Endometrial microvascular endothelial cells (primary cell): ENCODE results near the gene C11orf68. TPM values are rescaled to one million over a fixed set of nuclear protein-coding genes. Genes with fewer than 3 reads are reported as not detected.

Source experiments
- in situ Hi-C: cut with HindIII; loops from 2 replicates; pipeline ENCODE4 v1.10.0; 2017; ENCODE audit warnings: low sequenced_read_pairs, low pct_unique_long_range_greater_than_20kb; ENCODE audit errors: inconsistent ontology term
- total RNA-seq: library from RNA; depleted of rRNA; stranded (reverse); fragments of >200 nt; gene quantifications from one replicate; pipeline ENCODE4 v1.2.3, GENCODE V29; 2015; ENCODE audit errors: inconsistent ontology term

The C11orf68 gene
- total RNA-seq, 1 donor from 2014 or later = 9.8 TPM

DNA sequence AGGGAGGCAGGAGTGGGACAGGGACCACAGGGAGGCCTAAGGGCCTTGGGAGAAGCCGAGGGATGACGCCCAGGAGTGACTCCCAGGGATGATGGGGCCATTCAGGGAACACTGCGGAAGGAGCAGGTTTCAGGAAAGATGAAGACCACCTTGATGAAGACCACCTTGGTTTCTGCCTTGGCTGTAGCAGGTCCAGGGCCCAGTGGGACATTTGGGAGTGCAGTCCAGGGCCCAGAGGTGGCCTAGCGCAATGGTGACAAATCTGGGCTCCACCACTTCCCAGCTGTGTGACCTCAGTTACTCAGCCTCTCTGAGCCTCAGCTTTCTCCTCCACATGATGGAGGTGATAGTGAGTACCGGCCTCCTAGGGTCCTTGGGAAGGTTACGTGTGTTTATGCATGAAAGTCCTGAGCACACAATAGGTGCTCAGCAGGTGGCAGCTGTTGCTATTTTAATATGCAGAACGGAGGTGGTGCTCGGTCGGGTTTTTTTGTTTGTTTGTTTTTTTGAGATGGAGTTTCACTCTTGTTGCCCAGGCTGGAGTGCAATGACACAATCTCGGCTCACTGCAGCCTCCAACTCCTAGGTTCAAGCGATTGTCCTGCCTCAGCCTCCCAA lies 27.2 kb upstream of the C11orf68 start:
- in situ Hi-C loops = no loop called here

DNA sequence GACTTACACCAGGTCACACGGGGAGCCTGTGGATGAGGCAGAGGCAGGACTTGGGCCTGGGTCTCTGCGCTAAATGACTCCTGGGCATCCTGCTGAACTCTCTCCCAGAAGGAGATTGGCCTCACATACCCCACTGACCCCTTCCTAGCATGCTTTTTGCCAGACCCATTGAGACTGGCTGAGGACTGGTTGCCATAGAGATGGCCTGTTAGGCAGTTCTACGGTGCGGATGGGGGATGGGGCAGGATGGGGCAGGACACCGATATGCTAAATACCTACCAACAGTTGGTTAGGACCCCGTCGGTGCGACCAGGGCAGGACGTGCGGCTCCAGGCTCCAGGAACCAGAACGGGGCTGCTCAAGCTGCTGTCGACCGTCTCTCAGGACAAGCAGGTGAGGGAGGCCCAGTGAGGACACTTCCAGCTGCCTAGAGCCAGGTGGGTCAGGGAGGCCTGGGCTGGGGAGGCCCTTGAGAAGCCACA lies 26.6 kb upstream of the C11orf68 start, which contains the start of gene TSGA10IP:
TSGA10IP (plus strand) TSS at position 51 of the 482 bp plus-strand sequence; CDS start at position 247, 196 bp downstream.
- in situ Hi-C loops = no loop called here

DNA sequence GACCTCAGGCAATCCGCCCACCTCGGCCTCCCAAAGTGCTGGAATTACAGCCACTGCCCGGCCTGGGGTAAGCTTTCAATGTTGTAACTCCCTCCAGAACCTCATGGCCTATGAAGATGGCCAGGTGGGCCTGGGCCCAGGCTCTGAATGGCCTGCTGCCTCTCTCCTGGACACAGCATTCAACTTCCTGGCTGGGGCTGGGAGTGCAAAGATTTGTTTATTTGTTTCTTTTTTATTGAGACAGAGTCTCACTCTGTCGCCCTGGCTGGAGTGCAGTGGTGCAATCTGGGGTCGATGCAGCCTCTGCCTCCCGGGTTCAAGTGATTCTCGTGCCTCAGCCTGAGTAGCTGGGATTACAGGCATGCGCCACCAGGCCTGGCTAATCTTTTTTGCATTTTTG lies 25.9 kb upstream of the C11orf68 start:
- in situ Hi-C loops = no loop called here

DNA sequence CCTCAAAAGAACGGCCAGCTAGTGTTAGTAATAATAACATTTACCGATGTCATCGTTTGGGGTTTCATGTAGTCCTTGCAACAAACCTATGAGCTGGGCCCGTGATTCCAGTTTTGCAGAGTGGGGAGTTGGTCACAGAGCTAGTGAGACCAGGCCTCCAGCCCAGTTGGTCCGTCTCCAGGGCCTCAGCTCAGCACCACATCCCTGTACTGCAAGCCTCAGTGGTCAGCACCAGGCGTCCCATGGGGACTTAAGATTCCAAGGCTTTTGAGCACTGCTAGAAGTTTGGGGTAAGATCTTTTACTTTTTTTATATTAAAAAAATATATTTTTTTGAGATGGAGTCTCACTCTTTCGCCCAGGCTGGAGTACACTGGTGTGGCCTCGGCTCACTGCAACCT lies 25.3 kb upstream of the C11orf68 start:
- in situ Hi-C loops = no loop called here

DNA sequence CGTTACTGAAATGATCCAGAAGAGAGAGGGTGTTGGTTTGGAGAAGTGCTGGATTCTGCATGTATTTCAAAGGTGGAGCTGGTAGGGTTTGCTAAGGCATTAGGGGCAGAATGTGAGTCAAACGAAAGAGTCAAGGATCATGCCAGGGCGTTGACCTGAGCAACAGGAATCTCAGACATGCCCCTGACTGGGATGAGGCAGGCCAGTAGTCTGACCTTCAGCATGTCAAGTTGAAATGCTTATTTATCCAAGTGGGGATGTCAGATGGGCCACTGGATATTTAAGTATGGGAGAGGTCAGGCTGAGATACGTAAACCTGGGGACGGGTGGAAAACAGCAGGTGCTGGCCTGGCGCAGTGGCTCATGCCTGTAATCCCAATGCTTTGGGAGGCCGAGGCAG lies 23.7 kb upstream of the C11orf68 start:
- in situ Hi-C loops = no loop called here

DNA sequence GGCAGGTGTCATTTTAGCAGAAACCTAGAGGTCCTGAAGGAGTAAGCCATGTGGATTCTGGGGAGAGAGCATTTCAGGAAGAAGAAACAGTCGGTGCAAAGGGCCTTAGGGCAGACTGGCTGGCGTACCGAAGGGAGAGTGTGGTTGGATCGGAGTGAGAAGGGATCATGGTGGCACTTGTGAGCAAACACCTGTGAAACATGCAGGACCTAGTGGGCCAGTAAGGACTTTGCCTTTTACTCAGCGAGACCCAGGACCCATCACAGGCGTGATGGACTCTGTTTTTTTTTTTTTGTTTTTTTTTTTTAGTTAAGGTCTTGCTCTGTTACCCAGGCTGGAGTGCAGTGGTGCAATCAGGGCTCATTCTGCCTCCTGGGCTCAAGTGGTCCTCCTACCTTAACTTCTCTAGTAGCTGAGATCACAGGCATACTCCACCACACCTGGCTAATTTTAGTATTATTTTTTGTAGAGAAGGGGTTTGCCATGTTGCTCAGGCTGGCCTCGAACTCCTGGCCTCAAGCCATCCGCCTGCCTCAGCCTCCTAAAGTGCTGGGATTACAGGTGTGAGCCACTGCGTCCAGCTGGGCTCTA lies 23.0 kb upstream of the C11orf68 start:
- in situ Hi-C loops = no loop called here

DNA sequence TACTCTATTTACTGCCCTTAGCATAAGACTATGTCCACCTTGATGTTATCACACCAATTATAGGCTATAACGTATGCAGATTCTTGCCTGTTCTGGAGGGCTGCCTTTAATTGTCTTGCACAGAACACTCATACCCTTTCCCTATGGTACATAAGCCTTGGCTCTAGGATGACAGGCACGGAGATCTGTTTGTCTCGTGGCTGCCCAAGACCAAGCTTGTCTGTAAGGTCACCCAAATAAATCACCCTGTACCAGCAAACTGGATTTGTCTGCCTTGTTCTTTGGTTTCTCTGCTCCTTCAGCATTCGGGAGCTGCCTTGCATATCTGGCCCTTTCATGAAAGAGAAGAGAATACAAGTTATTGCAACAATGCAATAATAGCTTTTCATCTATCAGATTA lies 18.9 kb upstream of the C11orf68 start:
- in situ Hi-C loops = no loop called here

DNA sequence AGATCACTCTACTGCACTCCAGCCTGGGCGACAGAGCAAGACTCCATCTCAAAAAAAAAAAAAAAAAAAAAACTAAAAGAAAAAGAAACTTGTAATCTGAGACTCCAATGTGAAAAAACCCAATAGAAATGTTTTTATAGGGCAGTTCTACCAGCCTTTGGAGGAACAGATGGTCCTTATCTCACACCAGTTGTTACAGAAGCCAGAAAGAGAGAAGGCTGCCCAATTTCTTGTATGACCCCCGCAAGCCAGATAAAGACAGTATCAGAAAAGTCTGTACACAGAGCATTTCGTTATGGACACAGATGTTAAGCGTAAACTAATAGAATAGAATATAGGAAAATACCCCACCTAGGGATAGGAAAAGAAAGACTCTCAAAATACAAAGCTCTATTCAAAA lies 15.2 kb upstream of the C11orf68 start:
- in situ Hi-C loops = no loop called here

DNA sequence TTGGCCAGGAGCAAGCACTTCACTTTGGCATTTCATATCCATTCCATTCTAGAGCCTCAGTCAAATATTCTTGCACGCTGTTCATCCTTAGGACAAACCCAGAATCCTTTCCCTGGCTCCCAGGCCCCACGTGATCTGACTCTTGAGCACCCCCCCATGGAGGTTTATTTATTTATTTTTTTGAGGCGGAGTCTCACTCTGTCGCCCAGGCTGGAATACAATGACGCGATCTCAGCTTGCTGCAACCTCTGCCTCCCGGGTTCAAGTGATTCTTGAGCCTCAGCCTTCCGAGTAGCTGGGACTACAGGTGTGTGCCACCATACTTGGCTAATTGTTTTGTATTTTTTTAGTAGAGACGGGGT lies 13.7 kb upstream of the C11orf68 start:
- in situ Hi-C loops = no loop called here

DNA sequence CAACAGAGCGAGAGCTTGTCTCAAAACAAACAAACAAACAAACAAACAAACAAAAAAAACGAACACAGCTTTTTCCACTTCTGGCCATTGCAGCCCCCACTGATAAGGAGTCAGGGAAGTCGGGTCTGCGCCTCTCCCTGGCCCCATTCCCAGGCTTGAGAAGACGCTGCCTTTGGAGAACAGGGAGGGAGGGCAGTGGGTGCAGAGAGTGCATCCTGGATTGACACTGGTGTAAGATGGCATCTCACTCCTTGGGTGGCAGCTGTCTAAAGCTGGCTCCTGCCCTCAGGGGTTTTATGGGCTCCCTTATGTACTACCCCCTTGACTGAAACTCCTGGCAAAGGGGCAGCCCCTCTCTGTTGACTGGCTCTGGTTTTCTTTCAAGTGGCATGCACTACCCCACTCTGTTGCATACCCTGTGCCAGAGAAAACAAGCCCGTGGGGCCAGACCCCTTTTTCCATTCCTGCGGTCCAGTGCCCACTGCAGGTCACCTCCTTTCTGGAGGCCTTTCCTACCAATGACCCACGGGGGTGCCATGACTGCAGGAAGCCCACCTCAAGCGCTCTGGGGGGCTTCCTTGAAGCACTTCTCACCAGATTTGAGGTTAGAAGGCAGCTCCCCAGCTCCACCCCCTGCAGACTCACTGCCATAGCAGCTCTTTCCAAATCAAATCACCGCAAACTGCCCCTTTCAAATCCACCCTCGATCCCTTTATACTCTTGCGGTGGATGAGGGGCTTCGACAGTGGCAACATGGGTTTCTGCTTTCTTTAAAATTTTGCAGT lies 13.1 kb upstream of the C11orf68 start:
- in situ Hi-C loops = no loop called here

DNA sequence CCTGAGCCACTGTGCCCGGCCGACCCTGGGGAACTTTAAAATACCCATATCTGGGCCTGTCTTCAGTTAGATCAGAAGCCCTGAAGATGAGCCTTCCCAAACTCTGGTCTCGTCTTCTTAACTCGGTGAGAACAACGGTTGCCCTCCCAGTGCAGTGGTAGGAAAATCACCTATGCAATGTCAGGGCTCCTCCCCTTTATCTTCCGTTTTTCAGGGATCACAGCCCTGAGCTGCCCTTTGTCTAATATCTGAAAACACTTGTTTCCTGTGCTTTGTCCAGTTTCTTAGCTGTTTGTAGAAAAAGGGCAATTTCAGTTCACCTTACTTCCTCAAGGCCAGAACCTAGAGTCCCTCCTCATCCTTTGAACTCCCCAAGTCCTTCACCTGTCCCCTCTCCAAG lies 9.8 kb upstream of the C11orf68 start:
- in situ Hi-C loops = no loop called here

DNA sequence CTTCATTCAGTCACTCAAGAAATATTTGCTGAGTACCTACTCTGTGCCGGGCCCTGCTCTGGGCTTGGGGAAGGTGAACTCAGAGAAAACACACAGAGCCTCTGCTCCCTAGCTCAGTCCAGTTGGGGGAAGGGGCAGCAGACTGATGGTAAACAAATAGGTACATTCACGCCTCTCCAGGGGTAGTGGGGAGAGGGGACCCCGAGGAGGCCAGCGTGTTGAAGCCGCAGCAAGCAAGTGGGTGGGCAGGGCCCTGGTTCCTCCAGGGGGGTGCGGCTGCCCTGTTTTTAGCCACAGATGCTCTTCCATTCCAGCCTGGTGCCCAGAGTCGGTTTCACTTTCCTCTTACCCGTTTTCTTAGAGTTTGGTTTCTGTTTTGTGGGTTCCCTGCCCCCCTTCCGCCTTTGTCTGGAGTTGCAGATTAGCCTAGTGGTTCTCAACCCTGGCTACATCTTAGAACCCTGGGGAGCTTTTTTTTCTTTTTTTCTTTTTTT lies 9.1 kb upstream of the C11orf68 start:
- in situ Hi-C loops = no loop called here

DNA sequence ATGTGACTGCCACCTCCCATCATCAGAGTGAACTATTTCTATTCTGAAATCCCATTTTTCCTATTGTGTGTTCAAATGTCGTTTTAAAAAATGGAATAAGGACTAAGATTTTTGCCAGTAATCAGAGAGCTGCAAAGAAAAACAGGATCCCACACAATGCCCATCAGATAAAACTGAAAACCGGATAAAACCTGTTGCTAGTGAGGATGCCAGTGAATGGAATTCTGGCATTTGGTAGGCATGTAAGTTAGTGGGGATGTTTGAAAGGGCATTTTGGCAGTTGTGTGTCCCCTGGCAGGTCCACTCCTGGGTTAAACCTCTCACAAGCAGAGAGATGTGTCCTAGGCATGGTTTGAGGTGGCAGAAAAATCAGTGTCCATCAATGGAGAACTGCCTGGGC lies 6.5 kb upstream of the C11orf68 start:
- in situ Hi-C loops = no loop called here

DNA sequence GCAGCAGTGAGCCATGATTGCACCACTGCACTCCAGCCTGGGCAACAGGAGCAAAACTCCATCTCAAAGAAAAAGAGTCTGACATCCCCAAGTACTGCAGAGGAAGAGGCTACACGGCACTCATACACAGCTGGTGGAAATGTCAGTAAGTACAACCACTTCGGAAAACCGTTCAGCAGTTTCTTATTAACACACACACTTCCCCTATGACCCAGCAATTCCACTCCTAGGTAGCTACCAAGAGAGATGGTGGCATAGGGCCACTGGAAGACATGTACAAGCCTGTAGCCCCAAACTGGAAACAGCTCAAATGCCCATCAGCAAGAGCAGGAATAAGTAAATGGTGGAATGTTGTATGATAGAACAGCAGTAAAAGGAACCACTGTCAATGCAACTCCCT lies 3.7 kb upstream of the C11orf68 start:
- in situ Hi-C loops = no loop called here

DNA sequence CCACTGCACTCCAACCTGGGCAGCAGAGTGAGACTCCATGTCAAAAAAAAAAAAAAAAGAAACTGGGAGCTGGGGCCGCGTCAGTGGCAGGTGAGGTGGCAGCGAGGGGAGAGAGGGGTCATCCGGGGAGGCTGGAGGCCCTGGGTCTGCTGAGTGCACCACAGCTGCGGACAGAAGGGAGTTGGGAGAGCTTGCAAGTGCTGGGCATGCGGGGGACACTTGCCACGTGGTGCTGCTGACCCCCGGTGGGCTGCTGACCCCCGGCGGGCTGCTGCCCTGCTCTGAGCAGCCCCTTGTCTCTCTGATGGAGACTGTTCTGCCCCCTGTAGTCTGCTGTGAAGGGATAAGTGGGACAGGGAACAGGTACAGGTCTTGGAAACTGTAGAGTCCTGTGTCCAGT lies 3.0 kb upstream of the C11orf68 start:
- in situ Hi-C loops = no loop called here

DNA sequence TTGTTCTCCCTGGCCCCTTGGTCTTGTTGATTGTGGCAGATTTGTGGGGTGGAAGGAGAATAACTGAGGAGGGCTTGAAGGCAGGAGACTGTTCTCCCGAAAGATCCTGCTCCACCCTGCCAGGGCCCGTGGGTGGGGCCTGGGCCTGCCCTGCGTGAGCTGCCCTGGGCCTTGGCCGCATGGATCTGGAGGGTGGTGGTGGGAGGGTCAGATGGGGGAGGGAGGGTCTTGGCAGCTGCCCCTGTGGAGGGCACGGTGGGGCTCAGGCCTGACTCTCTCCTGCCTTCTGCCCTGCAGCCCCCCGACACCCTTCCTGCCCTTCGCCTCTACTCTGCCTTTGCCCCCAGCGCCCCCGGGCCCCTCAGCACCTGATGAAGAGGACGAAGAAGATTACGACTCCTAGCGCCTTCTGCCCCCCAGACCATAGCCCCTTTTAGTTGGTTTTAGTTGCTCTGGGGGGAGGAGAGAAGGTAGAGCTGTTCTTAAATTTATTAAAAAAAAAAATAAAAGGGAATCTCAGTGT lies 2.2 kb upstream of the C11orf68 start:
- in situ Hi-C loops = no loop called here

DNA sequence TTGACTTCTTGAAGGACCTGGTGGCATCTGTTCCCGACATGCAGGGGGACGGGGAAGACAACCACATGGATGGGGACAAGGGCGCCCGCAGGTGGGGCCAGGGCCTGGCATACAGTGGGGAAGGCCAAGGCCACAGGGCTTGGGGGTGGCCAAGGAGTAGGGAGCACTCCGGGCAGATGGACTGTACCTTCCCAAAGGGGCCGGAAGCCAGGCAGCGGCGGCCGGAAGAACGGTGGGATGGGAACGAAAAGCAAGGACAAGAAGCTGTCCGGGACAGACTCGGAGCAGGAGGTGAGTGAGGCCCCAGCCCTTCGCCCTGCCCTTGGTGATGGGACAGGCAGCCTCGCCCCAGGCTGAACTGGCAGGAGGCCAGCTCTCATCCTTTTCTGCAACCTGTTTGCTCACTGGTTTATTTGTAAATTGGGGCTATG lies 1.5 kb upstream of the C11orf68 start:
- in situ Hi-C loops = no loop called here

DNA sequence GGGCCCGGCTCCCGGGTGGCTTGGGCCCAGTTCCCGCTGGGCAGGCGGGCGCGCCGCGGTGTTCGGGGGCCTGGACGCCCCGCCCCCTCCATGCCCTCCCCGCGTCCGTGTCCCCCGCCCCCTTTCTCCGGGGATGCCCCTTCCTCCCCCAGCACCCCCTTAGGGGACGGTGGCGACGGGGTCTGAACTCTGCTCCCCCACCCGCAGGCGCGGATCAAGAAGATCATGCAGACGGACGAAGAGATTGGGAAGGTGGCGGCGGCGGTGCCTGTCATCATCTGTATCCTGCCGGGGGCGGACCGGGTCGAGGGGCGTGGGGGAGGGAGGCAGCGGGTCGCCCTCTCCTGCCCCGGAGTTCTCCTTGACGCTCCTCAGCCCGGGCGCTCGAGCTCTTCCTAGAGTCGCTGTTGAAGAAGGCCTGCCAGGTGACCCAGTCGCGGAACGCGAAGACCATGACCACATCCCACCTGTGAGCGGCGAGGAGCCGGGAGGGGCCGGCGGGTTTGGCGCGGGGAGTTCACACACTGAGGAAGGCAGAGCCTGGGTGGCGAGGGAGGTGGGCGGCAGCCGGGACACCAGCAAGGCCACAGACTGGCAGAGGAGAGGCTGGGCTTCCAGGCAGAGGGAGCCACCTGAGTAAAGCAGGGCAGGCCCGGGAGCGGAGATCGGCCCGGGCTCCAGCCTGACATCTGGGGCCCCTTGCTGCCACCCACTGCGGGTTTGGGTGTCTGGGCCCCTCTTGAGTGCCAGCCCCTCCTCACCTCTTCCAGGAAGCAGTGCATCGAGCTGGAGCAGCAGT lies 910 bp upstream of the C11orf68 start:
- in situ Hi-C loops = no loop called here

DNA sequence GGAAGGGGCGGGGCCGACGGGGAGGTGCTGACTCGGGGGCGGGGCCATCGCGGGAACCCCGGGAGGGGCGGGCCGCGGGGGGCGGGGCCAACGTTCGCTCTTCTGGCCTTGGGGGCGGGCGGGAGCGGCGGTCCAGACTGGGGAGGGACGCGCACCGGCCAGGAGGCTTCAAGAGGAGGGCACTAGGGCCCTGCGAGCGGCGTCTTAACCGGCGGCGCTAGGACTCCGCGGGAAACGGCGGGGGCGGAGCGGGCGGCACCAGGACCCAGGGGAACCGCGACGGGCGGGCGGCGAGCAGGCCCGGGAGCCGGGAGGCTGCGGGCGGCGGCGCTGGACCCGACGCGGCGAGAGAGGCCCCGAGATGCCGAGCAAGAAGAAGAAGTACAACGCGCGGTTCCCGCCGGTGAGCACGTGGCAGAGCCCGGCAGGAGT lies 295 bp upstream of the C11orf68 start, which contains the start of gene DRAP1:
DRAP1 (plus strand) TSS at position 286 of the 432 bp plus-strand sequence; CDS start at position 362, 76 bp downstream.
- in situ Hi-C loops = no loop called here
